ENCODE results near the gene PEX10.

The PEX10 gene

GRCh38 chr1:2400576-2400909, 11.8 kb downstream of the PEX10 start:
- H3K27ac ChIP-seq = no peak overlapping the region
- TF ChIP-seq CTCF (IDR thresholded peaks at IDR 0.05) = no peak

GRCh38 chr1:2399890-2400575, 12.3 kb downstream of the PEX10 start:
- no peak overlapping the region for H3K4me3 ChIP-seq
- no peak for DNase-seq (ENCODE audit: low spot score)
- no peak for TF ChIP-seq CTCF (IDR thresholded peaks at IDR 0.05)
- H3K27ac ChIP-seq = no peak overlapping the region

More at GRCh38 chr1:2400576-2400909, 11.8 kb downstream of the PEX10 start:
- DNase-seq (ENCODE audit: low spot score) = no peak
- H3K4me3 ChIP-seq = no peak overlapping the region

- no peak for DNase-seq (ENCODE audit: low spot score)
- Histone ChIP-seq H3K4me3 (no peak overlapping the region), H3K27ac (no peak overlapping the region)
- no peak for TF ChIP-seq CTCF (IDR thresholded peaks at IDR 0.05)
These were observed 13.5 kb downstream of the PEX10 start for GRCh38 chr1:2398871-2399270.

- DNase-seq (ENCODE audit: low spot score) = no peak
- Histone ChIP-seq H3K27ac (no peak overlapping the region), H3K4me3 (no peak overlapping the region)
- no peak for TF ChIP-seq CTCF (IDR thresholded peaks at IDR 0.05)
These were observed 15.2 kb downstream of the PEX10 start for GRCh38 chr1:2397007-2397679.

- no peak overlapping the region for H3K4me3 ChIP-seq
- no peak for TF ChIP-seq CTCF (IDR thresholded peaks at IDR 0.05)
- no peak overlapping the region for H3K27ac ChIP-seq
- DNase-seq (ENCODE audit: low spot score) = no peak
These were observed 15.9 kb downstream of the PEX10 start for GRCh38 chr1:2396476-2396875.

GRCh38 chr1:2396059-2396458, 16.3 kb downstream of the PEX10 start:
- no peak for DNase-seq (ENCODE audit: low spot score)
- Histone ChIP-seq H3K4me3 (no peak overlapping the region), H3K27ac (no peak overlapping the region)
- TF ChIP-seq CTCF (IDR thresholded peaks at IDR 0.05) = no peak

GRCh38 chr1:2395245-2395644, 17.1 kb downstream of the PEX10 start:
- Histone ChIP-seq H3K27ac (no peak overlapping the region), H3K4me3 (no peak overlapping the region)
- DNase-seq (ENCODE audit: low spot score) = no peak
- no peak for TF ChIP-seq CTCF (IDR thresholded peaks at IDR 0.05)

All from coronary artery (tissue), 2 donors.